ENCODE results near the gene PRPF40A. TPM values are rescaled to one million over a fixed set of nuclear protein-coding genes. Genes with fewer than 3 reads are reported as not detected.

Gene PRPF40A
- total RNA-seq, 1 experiment from 2014 or later = 127 TPM

DNA sequence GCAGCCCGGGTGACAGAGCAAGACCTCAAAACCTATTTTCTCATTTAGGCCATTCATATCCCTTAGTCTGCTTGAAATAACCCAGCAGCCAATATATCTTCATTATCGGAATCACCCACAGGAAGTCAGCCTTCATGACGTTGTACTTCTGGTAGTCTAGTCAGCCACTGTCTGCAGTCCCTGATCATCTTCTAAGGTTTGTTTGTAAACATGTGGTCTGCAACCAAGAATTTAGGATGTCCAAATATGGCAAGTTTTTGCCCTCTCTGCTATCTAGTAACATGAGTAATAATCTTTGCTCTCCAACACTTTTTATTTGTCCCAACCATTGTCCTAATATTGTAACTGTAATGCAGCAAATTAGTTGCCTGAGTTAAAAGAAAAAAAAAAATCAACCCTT is 92.5 kb downstream of the PRPF40A start:
- no peaks in the 10 kb centered on the region for H3K9me3 Mint-ChIP-seq (ENCODE audit: unreplicated experiment)

DNA sequence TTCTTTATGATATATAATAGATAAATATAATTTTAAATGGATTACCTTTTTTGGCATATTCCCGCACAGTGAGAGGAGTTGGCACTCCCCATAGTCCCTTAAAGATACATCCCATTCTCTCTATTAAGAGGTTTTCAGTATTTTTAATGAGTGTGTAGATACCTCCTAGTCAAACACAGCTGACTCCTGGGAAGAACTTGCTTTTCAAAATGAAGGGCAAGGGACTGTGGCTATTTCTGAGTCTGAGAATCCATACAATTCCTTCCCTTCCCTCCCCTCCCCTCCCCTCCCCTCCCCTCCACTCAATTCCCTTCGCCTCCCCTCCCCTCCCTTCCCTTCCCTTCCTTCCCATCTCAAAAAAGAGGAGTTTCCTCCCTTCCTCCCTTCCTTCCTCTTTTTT is 93.5 kb downstream of the PRPF40A start:
- peaks cover 12% of the 10 kb centered on the region for H3K4me1 Mint-ChIP-seq (ENCODE audit: low read depth, unreplicated experiment)
- Histone ChIP-seq H3K4me1 (peaks cover 7% of the 10 kb centered on the region), H3K9me3 (no peaks in the 10 kb centered on the region), H3K36me3 (ENCODE audit: control insufficient read depth, insufficient read depth, low read length) (peaks cover 1% of the 10 kb centered on the region), H3K4me3 (ENCODE audit: low read depth, low read length) (no peak overlapping the region), H3K27me3 (replicated peaks; ENCODE audit: control insufficient read depth, insufficient read depth, low read length) (no peaks in the 10 kb centered on the region)
- intact Hi-C loops (cut with micrococcal nuclease; ENCODE audit: unreplicated experiment) = no loop called here
- no peak for DNase-seq
- ChIA-PET CTCF (no interaction called here), POLR2A (no interaction called here)
- BruUV-seq (replicated peaks) = no TSS peak
- H3K27ac Mint-ChIP-seq (ENCODE audit: unreplicated experiment) = peak overlapping the region; percentile 72
- no peak overlapping the region for H3K4me3 Mint-ChIP-seq (ENCODE audit: unreplicated experiment)
- H3K27me3 Mint-ChIP-seq (ENCODE audit: insufficient read depth, unreplicated experiment) = no peaks in the 10 kb centered on the region
- TF ChIP-seq, protein P1, sequence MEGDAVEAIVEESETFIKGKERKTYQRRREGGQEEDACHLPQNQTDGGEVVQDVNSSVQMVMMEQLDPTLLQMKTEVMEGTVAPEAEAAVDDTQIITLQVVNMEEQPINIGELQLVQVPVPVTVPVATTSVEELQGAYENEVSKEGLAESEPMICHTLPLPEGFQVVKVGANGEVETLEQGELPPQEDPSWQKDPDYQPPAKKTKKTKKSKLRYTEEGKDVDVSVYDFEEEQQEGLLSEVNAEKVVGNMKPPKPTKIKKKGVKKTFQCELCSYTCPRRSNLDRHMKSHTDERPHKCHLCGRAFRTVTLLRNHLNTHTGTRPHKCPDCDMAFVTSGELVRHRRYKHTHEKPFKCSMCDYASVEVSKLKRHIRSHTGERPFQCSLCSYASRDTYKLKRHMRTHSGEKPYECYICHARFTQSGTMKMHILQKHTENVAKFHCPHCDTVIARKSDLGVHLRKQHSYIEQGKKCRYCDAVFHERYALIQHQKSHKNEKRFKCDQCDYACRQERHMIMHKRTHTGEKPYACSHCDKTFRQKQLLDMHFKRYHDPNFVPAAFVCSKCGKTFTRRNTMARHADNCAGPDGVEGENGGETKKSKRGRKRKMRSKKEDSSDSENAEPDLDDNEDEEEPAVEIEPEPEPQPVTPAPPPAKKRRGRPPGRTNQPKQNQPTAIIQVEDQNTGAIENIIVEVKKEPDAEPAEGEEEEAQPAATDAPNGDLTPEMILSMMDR (IDR thresholded peaks at IDR 0.05; ENCODE audit: insufficient read depth in 1 of 2, low read depth in 1 of 2, low read length in 1 of 2, severe bottlenecking in 1 of 2, unreplicated experiment in 1 of 2) = no peak
- H3K9me3 Mint-ChIP-seq (ENCODE audit: unreplicated experiment) = no peaks in the 10 kb centered on the region
- H3K36me3 Mint-ChIP-seq (ENCODE audit: insufficient read depth, unreplicated experiment) = peaks cover 47% of the 10 kb centered on the region

More for the DNA sequence above, 92.5 kb downstream of the PRPF40A start:
- POLR2A ChIA-PET = no interaction called here
- no peaks in the 10 kb centered on the region for H3K27me3 Mint-ChIP-seq (ENCODE audit: insufficient read depth, unreplicated experiment)
- TF ChIP-seq, protein P1 (IDR thresholded peaks at IDR 0.05; ENCODE audit: insufficient read depth in 1 of 2, low read depth in 1 of 2, low read length in 1 of 2, severe bottlenecking in 1 of 2, unreplicated experiment in 1 of 2) = no peak
- Histone ChIP-seq H3K4me1 (peaks cover 7% of the 10 kb centered on the region), H3K9me3 (no peaks in the 10 kb centered on the region), H3K4me3 (ENCODE audit: low read depth, low read length) (no peak overlapping the region), H3K36me3 (ENCODE audit: control insufficient read depth, insufficient read depth, low read length) (peaks cover 1% of the 10 kb centered on the region), H3K27me3 (replicated peaks; ENCODE audit: control insufficient read depth, insufficient read depth, low read length) (no peaks in the 10 kb centered on the region)
- no peak overlapping the region for H3K27ac Mint-ChIP-seq (ENCODE audit: unreplicated experiment)
- DNase-seq = no peak
- intact Hi-C loops (cut with micrococcal nuclease; ENCODE audit: unreplicated experiment) = loop anchor here (5.0 kb wide), 1 partner anchor 58 kb away; no protein-coding TSS in a partner anchor
- CTCF ChIA-PET = no interaction called here
- H3K4me3 Mint-ChIP-seq (ENCODE audit: unreplicated experiment) = no peak overlapping the region
- no TSS peak for BruUV-seq (replicated peaks)
- H3K36me3 Mint-ChIP-seq (ENCODE audit: insufficient read depth, unreplicated experiment) = peaks cover 49% of the 10 kb centered on the region
- peaks cover 12% of the 10 kb centered on the region for H3K4me1 Mint-ChIP-seq (ENCODE audit: low read depth, unreplicated experiment)

DNA sequence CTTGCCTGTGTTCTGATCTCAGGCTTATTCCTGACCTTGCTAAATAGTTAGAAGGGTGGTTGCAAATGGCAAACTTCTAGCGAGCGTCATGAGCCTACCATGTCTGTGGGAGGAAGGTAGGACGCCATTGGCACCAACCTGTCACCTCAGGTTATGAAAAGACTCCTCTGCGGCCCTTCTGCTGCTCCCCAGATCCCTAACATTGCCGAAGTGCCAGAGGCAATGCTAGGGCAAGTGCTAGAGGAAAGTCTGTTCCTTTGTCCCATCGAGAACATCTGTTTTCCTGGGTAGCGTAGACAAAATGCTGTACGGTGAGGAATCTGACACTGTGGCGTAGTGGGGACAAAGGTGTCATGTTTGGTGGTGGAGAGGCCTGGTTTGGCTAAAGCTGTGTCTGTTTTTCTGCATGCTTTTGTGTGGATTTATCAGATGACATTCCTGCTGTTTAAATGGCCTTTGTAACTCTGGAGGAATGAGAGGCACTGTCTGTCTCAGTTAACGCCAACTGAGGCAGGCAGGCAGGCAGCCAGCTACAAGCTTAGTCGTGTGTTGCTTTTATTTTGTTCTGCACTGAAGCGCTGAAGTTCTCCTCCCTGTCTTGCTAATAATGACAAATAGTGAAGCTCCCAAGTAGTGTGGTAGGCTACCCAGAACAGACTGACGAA is 94.1 kb downstream of the PRPF40A start:
- no TSS peak for BruUV-seq (replicated peaks)
- intact Hi-C loops (cut with micrococcal nuclease; ENCODE audit: unreplicated experiment) = no loop called here
- Mint-ChIP-seq H3K27ac (ENCODE audit: unreplicated experiment) (peak overlapping the region; percentile 72), H3K4me1 (ENCODE audit: low read depth, unreplicated experiment) (peaks cover 12% of the 10 kb centered on the region), H3K27me3 (ENCODE audit: insufficient read depth, unreplicated experiment) (no peaks in the 10 kb centered on the region), H3K4me3 (ENCODE audit: unreplicated experiment) (no peak overlapping the region), H3K9me3 (ENCODE audit: unreplicated experiment) (no peaks in the 10 kb centered on the region), H3K36me3 (ENCODE audit: insufficient read depth, unreplicated experiment) (peaks cover 48% of the 10 kb centered on the region)
- Histone ChIP-seq H3K27me3 (replicated peaks; ENCODE audit: control insufficient read depth, insufficient read depth, low read length) (no peaks in the 10 kb centered on the region), H3K4me3 (ENCODE audit: low read depth, low read length) (no peak overlapping the region), H3K9me3 (no peaks in the 10 kb centered on the region), H3K4me1 (peaks cover 7% of the 10 kb centered on the region), H3K36me3 (ENCODE audit: control insufficient read depth, insufficient read depth, low read length) (peaks cover 1% of the 10 kb centered on the region)
- TF ChIP-seq, protein P1 (IDR thresholded peaks at IDR 0.05; ENCODE audit: insufficient read depth in 1 of 2, low read depth in 1 of 2, low read length in 1 of 2, severe bottlenecking in 1 of 2, unreplicated experiment in 1 of 2) = no peak
- ChIA-PET POLR2A (no interaction called here), CTCF (no interaction called here)
- no peak for DNase-seq
